HepG2 (cell line): Measurements from ENCODE around the gene IGSF21. TPM values are rescaled to one million over a fixed set of nuclear protein-coding genes. Genes with fewer than 3 reads are reported as not detected.

Source experiments
- AGO2 ChIP-seq: fragments of 200-400 bp; formaldehyde crosslinking; optimal IDR thresholded peaks from 2 replicates; pipeline ENCODE3; 2017; ENCODE audit warnings: mild to moderate bottlenecking, low read depth, low read length, moderate library complexity
- MYNN ChIP-seq: sonication (generic); formaldehyde crosslinking; IDR thresholded peaks from 2 replicates; pipeline ENCODE4 v1.4.0; 2020; ENCODE audit warnings: mild to moderate bottlenecking, low read depth, missing genetic modification reagents
- NFKB2 ChIP-seq: sonication (generic); formaldehyde crosslinking; IDR thresholded peaks from 2 replicates; pipeline ENCODE4 v1.4.0; 2020; ENCODE audit warnings: missing genetic modification reagents, borderline replicate concordance
- NPAS2 ChIP-seq: sonication (generic); formaldehyde crosslinking; IDR thresholded peaks from 2 replicates; pipeline ENCODE4 v1.8.0; 2022; ENCODE audit warnings: mild to moderate bottlenecking, missing genetic modification reagents, borderline replicate concordance
- SMAD3 ChIP-seq: sonication (generic); formaldehyde crosslinking; IDR thresholded peaks from 2 replicates; pipeline ENCODE4 v1.4.0; 2020; ENCODE audit warnings: missing genetic modification reagents
- TEAD3 ChIP-seq: optimal IDR thresholded peaks from 2 replicates; pipeline ENCODE3; 2016; ENCODE audit warnings: borderline replicate concordance
- TSC22D2 ChIP-seq: sonication (generic); formaldehyde crosslinking; IDR thresholded peaks from 2 replicates; pipeline ENCODE4 v1.5.1; 2020; ENCODE audit warnings: missing genetic modification reagents, mild to moderate bottlenecking, borderline replicate concordance
- ZMYM3 ChIP-seq: sonication (generic); formaldehyde crosslinking; IDR thresholded peaks from 2 replicates; pipeline ENCODE4 v1.5.1; 2020; ENCODE audit warnings: mild to moderate bottlenecking, missing genetic modification reagents
- ZNF468 ChIP-seq: sonication (generic); formaldehyde crosslinking; IDR thresholded peaks from 2 replicates; pipeline ENCODE4 v1.8.0; 2022; ENCODE audit warnings: mild to moderate bottlenecking, moderate library complexity, missing genetic modification reagents
- ZNF567 ChIP-seq: sonication (generic); formaldehyde crosslinking; IDR thresholded peaks from 2 replicates; pipeline ENCODE4 v1.8.1; 2023; ENCODE audit warnings: mild to moderate bottlenecking, missing genetic modification reagents, borderline replicate concordance
- ZNF609 ChIP-seq: sonication (generic); formaldehyde crosslinking; IDR thresholded peaks from 2 replicates; pipeline ENCODE4 v1.4.0; 2020; ENCODE audit warnings: mild to moderate bottlenecking, missing genetic modification reagents, borderline replicate concordance
- polyA plus RNA-seq, 8 experiments: library from polyadenylated mRNA; depleted of rRNA in 3 of 8; stranded (reverse) in 7 of 8; unstranded in 1 of 8; fragments of >200 nt; fragmentation: Illumina TruSeq in 4 of 8; extraction: Trizol in 4 of 8; gene quantifications; 2 replicates each; pipeline versions ENCODE4 v1.2.1 to v1.2.3, GENCODE V29; 2011 to 2016; ENCODE audit warnings: low read depth in 4 of 8, missing spikeins in 1 of 8, mixed read lengths in 1 of 8; ENCODE audit not compliant: insufficient read depth in 1 of 8
- total RNA-seq, 5 experiments: library from RNA; depleted of rRNA; stranded (reverse); fragments of >200 nt; fragmentation: Illumina TruSeq; extraction: Trizol; gene quantifications; 2 replicates each; pipeline ENCODE4 v1.2.3, GENCODE V29; 2016; ENCODE audit warnings: low read depth in 1 of 5
- TF ChIP-seq, protein P1 (sequence below): sonication (generic); formaldehyde crosslinking; IDR thresholded peaks from 2 replicates; pipeline ENCODE4 v1.8.0; 2023; ENCODE audit warnings: mild to moderate bottlenecking, missing genetic modification reagents
- TF ChIP-seq, protein P2 (sequence below): sonication (generic); formaldehyde crosslinking; IDR thresholded peaks from 2 replicates; pipeline ENCODE4 v1.4.0; 2020; ENCODE audit warnings: missing genetic modification reagents, borderline replicate concordance
- TF ChIP-seq, protein P3 (sequence below): IDR thresholded peaks from 2 replicates; pipeline ENCODE4 v1.4.0; 2020; ENCODE audit warnings: mild to moderate bottlenecking, missing genetic modification reagents
- TF ChIP-seq, protein P4 (sequence below): sonication (generic); formaldehyde crosslinking; conservative IDR thresholded peaks from 2 replicates; pipeline ENCODE4 v1.8.0; 2022; ENCODE audit warnings: mild to moderate bottlenecking, moderate library complexity, missing genetic modification reagents

Gene IGSF21
- total and polyA plus RNA-seq, 2 of the 13 experiments (the other 11 are each of a cell fraction or from before 2014, with no cell fraction given) = not detected

GRCh38 chr1:18316764-18317163 is 209.2 kb downstream of the IGSF21 start (continued):
- no peak; the same call in 1 of the 2 replicates for TF ChIP-seq ZNF609 (CRISPR knock-in tag)
- TF ChIP-seq NPAS2 = no peak
- TF ChIP-seq ZNF567 (CRISPR knock-in tag) = no peak
- no peak for TF ChIP-seq MYNN
- TF ChIP-seq, protein P1, sequence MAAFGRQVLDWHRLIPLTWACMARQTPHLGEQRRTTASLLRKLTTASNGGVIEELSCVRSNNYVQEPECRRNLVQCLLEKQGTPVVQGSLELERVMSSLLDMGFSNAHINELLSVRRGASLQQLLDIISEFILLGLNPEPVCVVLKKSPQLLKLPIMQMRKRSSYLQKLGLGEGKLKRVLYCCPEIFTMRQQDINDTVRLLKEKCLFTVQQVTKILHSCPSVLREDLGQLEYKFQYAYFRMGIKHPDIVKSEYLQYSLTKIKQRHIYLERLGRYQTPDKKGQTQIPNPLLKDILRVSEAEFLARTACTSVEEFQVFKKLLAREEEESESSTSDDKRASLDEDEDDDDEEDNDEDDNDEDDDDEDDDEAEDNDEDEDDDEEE (CRISPR knock-in tag) = no peak
- TF ChIP-seq, protein P2, sequence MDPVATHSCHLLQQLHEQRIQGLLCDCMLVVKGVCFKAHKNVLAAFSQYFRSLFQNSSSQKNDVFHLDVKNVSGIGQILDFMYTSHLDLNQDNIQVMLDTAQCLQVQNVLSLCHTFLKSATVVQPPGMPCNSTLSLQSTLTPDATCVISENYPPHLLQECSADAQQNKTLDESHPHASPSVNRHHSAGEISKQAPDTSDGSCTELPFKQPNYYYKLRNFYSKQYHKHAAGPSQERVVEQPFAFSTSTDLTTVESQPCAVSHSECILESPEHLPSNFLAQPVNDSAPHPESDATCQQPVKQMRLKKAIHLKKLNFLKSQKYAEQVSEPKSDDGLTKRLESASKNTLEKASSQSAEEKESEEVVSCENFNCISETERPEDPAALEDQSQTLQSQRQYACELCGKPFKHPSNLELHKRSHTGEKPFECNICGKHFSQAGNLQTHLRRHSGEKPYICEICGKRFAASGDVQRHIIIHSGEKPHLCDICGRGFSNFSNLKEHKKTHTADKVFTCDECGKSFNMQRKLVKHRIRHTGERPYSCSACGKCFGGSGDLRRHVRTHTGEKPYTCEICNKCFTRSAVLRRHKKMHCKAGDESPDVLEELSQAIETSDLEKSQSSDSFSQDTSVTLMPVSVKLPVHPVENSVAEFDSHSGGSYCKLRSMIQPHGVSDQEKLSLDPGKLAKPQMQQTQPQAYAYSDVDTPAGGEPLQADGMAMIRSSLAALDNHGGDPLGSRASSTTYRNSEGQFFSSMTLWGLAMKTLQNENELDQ (CRISPR knock-in tag) = no peak
- TF ChIP-seq ZNF468 = no peak
- TF ChIP-seq TEAD3 (CRISPR knock-in tag) = peak; percentile 58
- peak; percentile 40; the same call in 1 of the 2 replicates for TF ChIP-seq ZMYM3 (CRISPR knock-in tag)
- no peak for TF ChIP-seq TSC22D2 (CRISPR knock-in tag)
- TF ChIP-seq, protein P3, sequence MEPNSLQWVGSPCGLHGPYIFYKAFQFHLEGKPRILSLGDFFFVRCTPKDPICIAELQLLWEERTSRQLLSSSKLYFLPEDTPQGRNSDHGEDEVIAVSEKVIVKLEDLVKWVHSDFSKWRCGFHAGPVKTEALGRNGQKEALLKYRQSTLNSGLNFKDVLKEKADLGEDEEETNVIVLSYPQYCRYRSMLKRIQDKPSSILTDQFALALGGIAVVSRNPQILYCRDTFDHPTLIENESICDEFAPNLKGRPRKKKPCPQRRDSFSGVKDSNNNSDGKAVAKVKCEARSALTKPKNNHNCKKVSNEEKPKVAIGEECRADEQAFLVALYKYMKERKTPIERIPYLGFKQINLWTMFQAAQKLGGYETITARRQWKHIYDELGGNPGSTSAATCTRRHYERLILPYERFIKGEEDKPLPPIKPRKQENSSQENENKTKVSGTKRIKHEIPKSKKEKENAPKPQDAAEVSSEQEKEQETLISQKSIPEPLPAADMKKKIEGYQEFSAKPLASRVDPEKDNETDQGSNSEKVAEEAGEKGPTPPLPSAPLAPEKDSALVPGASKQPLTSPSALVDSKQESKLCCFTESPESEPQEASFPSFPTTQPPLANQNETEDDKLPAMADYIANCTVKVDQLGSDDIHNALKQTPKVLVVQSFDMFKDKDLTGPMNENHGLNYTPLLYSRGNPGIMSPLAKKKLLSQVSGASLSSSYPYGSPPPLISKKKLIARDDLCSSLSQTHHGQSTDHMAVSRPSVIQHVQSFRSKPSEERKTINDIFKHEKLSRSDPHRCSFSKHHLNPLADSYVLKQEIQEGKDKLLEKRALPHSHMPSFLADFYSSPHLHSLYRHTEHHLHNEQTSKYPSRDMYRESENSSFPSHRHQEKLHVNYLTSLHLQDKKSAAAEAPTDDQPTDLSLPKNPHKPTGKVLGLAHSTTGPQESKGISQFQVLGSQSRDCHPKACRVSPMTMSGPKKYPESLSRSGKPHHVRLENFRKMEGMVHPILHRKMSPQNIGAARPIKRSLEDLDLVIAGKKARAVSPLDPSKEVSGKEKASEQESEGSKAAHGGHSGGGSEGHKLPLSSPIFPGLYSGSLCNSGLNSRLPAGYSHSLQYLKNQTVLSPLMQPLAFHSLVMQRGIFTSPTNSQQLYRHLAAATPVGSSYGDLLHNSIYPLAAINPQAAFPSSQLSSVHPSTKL (CRISPR knock-in tag) = peak; percentile 60
- no peak for TF ChIP-seq AGO2
- TF ChIP-seq, protein P4, sequence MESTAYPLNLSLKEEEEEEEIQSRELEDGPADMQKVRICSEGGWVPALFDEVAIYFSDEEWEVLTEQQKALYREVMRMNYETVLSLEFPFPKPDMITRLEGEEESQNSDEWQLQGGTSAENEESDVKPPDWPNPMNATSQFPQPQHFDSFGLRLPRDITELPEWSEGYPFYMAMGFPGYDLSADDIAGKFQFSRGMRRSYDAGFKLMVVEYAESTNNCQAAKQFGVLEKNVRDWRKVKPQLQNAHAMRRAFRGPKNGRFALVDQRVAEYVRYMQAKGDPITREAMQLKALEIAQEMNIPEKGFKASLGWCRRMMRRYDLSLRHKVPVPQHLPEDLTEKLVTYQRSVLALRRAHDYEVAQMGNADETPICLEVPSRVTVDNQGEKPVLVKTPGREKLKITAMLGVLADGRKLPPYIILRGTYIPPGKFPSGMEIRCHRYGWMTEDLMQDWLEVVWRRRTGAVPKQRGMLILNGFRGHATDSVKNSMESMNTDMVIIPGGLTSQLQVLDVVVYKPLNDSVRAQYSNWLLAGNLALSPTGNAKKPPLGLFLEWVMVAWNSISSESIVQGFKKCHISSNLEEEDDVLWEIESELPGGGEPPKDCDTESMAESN (CRISPR knock-in tag) = no peak
- TF ChIP-seq SMAD3 (CRISPR knock-in tag) = no peak
- TF ChIP-seq NFKB2 (CRISPR knock-in tag) = no peak
